GM15510 (cell line): ENCODE data around the gene CPLX3.

Source experiments
- POLR2A ChIP-seq: IDR thresholded peaks from 3 replicates; pipeline ENCODE4 v1.6.1; 2011; ENCODE audit warnings: borderline replicate concordance; ENCODE audit not compliant: insufficient read length; ENCODE audit errors: extremely low read depth

Gene CPLX3, protein sequence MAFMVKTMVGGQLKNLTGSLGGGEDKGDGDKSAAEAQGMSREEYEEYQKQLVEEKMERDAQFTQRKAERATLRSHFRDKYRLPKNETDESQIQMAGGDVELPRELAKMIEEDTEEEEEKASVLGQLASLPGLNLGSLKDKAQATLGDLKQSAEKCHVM

GRCh38 chr15:74826364-74826819, at the start of gene CPLX3:
Gene CPLX3, plus strand, starts transcription at chr15:74826627. Its CDS starts 77 bp downstream, at chr15:74826704.
- TF ChIP-seq POLR2A = no peak

DNA sequence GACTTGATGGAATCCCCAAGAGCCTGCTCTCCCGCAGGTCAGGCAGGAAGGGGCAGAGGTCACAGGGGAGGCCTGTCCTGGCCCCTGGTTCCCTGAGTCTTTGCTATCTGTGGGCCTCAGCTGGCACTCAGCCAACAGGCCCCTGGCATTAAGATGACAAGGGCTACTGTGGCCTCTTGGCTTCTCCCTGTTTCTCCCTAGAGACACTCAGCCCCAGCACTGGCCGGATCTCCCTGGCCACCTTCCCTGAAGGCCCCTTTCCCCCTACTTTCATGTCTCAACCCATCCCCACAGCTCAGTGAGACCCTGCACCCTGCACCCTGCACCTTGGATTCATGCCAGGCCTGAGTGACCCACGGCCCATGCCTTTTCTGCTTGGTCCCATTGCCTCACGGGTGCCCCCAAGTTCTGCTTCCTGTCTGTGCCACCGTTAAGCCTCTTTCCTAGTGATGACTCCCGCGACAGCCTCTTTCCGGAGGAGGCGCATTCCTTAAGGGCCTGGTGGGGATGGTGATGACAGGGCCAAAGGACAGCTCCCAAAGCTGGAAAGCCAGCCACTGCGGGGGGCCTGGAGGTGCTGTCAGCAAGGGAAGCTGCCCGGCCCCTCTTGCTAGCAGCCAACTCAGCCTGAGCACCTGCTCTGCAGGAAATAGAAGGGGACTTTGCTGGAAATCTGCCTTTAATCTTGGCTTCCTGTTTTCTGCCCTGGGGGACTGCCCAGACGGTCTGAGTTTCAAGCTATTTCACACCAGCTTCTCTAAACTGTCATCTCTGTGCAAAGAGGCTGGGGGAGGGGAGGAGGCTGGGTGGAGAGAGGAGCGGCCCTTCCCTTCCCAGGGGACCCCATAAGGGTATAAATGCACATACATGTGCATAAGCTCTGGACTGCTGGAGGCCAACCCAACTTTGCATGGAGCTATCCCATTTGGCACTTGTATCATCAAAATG, 49.3 kb upstream of the CPLX3 start:
- peak; percentile 45 for TF ChIP-seq POLR2A

GRCh38 chr15:74777769-74778598, 48.4 kb upstream of the CPLX3 start:
- TF ChIP-seq POLR2A = no peak

DNA sequence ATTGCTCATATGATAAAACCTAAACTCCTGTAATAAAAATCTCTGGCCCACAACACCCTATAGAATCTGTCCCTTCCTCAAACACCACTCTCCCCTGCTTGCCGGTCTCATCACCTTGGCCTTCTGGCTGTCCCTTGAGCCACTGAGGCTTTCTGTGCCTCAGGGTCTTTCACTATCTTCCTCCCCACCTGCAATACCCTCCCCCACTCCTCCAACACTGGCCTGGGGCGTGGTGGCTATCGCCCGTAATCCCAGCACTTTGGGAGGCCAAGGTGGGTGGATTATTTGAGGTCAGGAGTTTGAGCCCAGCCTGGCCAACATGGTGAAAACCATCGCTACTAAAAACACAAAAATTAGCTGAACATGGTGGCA, 47.8 kb upstream of the CPLX3 start:
- no peak for TF ChIP-seq POLR2A

DNA sequence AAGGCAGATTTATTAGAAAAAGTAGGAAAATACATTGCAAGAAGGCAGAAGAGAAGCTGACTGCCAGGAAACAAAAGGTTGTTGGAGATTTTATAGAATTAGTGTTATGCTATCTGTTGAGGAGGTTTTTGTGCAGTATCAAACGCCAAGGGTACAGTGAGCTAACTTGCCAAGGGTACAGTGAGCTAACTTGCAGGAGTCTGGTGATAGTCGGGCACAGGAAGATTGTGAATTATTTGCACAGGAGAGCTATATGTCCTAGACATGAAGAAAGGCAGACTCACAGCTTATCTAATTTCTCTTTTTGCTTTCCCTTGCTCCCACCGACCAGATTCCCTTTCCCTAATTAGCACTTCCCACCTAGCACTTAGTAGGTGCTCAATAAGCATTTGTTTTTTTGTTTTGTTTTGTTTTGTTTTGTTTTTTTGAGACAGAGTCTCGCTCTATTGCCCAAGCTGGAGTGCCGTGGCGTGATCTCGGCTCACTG, 47.2 kb upstream of the CPLX3 start:
- TF ChIP-seq POLR2A = no peak

- peak; percentile 45 for TF ChIP-seq POLR2A
These were observed 45.6 kb upstream of the CPLX3 start for GRCh38 chr15:74780523-74781430.

DNA sequence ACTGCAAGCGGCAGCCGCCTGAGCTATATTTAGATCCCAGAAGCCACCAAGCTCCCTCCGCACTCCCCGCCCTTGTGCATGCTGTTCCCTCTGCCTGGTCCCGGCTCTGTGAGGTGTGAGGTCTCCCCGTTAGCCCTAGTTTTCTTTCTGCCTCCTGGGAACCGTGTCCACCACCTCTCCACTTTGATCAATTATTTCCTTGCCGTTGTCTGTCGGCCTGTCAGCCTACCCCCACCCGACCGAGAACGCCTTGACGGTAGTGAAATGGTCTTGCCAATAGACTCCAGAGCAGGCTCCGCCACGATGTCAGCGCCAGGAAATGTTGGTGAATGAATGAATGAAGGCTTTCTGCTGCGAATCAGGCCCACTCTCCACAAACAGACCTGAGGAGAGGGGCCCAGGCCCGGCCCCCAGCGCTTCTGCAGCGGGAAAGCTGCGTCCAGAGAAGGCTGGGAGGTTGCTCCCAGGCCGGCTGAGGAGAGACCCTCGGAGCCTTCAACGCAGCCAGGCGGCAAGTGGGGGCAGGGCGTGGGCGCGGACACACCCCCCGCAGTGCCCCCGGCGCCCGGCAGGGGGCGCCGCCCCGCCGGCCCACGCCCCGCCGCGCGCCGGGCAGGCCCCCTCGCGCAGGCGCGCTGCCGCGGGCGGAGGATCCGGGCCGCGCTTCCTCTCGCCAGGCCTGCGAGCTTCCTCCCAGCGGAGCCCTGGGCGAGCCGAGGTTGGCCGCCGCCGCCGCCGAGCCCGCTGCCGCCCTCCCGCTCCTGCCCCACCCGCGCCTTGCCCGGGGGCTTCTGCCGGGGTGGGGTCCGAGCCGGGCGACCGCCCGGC, 44.8 kb upstream of the CPLX3 start, which contains the start of gene CSK:
Gene CSK, plus strand, starts transcription at position 650 of the 828 bp plus-strand sequence. CDS start 16,218 bp downstream, outside the sequence.
- TF ChIP-seq POLR2A = peak; percentile 73

DNA sequence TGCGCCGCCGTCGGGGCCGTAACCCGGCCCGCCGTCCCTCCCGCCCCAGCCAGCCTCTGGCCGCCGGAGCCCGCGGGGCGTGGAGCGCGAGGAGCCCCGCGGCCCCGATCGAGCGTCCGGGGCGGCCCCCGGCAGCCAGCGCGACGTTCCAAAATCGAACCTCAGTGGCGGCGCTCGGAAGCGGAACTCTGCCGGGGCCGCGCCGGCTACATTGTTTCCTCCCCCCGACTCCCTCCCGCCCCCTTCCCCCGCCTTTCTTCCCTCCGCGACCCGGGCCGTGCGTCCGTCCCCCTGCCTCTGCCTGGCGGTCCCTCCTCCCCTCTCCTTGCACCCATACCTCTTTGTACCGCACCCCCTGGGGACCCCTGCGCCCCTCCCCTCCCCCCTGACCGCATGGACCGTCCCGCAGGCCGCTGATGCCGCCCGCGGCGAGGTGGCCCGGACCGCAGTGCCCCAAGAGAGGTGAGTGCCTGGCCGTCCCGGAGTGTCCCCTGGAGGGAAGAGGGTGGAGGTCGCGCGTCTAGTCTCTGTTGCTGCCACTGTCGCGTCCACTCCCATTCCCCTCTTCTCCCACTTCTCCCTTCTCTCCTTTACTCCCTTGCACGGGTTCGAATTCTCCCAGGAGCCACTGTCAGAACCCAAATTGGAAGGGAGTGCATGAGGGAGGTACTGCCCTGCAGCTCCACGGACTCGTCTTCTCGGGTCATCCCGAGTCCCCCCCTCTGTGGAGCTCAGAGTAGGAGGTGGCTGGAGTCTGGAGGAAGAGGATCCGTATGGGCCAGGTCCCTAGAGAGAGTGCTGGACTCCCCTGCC, 44.0 kb upstream of the CPLX3 start:
- no peak for TF ChIP-seq POLR2A

- peak; percentile 29 for TF ChIP-seq POLR2A
These were observed 43.2 kb upstream of the CPLX3 start for GRCh38 chr15:74783072-74783807.

- no peak for TF ChIP-seq POLR2A
These were observed 42.6 kb upstream of the CPLX3 start for GRCh38 chr15:74783808-74784175.

GRCh38 chr15:74784426-74785193, 41.8 kb upstream of the CPLX3 start:
- no peak for TF ChIP-seq POLR2A
